CD4-positive, alpha-beta T cell treated with Interleukin-21 for 1 hour (primary cell): Measurements from ENCODE around the gene KDM7A.
"Not testable (repeated sequence)": the region's sequence is repeated elsewhere in the genome, so short reads cannot be mapped to it uniquely, and the experiment has no call there.

Source experiments
- DNase-seq: peaks from one replicate; pipeline ENCODE4 v3.0.0-alpha.2; 2020

The KDM7A gene

GRCh38 chr7:140156460-140157080, 20.2 kb downstream of the KDM7A start:
- no peak for DNase-seq

GRCh38 chr7:140155428-140155827, 21.4 kb downstream of the KDM7A start:
- DNase-seq, result no peak

- no peak for DNase-seq
Measured at GRCh38 chr7:140153666-140154161, 23.1 kb downstream of the KDM7A start.

- no peak for DNase-seq
Measured at GRCh38 chr7:140146574-140146973, 30.2 kb downstream of the KDM7A start.

- DNase-seq, result no peak
Measured at GRCh38 chr7:140145709-140146108, 31.1 kb downstream of the KDM7A start.

GRCh38 chr7:140144821-140145220, 32.0 kb downstream of the KDM7A start:
- no peak for DNase-seq

GRCh38 chr7:140143997-140144396, 32.8 kb downstream of the KDM7A start:
- DNase-seq, result no peak

GRCh38 chr7:140142031-140142430, 34.8 kb downstream of the KDM7A start:
- DNase-seq, result no peak

- DNase-seq, result no peak
Measured at GRCh38 chr7:140141256-140141655, 35.5 kb downstream of the KDM7A start.

- DNase-seq, result no peak
Measured at GRCh38 chr7:140137078-140137477, 39.7 kb downstream of the KDM7A start.

GRCh38 chr7:140136073-140136472, 40.7 kb downstream of the KDM7A start:
- no peak for DNase-seq

GRCh38 chr7:140134039-140134438, 42.7 kb downstream of the KDM7A start:
- DNase-seq, result no peak

- DNase-seq, result no peak
Measured at GRCh38 chr7:140127360-140128127, 49.2 kb downstream of the KDM7A start.

- DNase-seq, result no peak
Measured at GRCh38 chr7:140126435-140127034, 50.2 kb downstream of the KDM7A start.

- no peak for DNase-seq
Measured at GRCh38 chr7:140122965-140123364, 53.8 kb downstream of the KDM7A start.

- no peak for DNase-seq
Measured at GRCh38 chr7:140121326-140121725, 55.5 kb downstream of the KDM7A start.

- not testable (repeated sequence) for DNase-seq
Measured at GRCh38 chr7:140114817-140115216, 62.0 kb downstream of the KDM7A start.

- not testable (repeated sequence) for DNase-seq
Measured at GRCh38 chr7:140108777-140109176, 68.0 kb downstream of the KDM7A start.

GRCh38 chr7:140096459-140096858, 80.3 kb downstream of the KDM7A start:
- DNase-seq, result no peak

- DNase-seq, result no peak
Measured at GRCh38 chr7:140093375-140093774, 83.4 kb downstream of the KDM7A start.

GRCh38 chr7:140085447-140085846, 91.3 kb downstream of the KDM7A start:
- DNase-seq, result no peak

GRCh38 chr7:140084972-140085371, 91.8 kb downstream of the KDM7A start:
- peak; percentile 29 for DNase-seq

GRCh38 chr7:140084142-140084655, 92.6 kb downstream of the KDM7A start:
- DNase-seq, result no peak

GRCh38 chr7:140082770-140083169, 94.0 kb downstream of the KDM7A start:
- DNase-seq, result no peak
